Lower lobe of right lung (tissue), 2 donors: Measurements from ENCODE around the gene OPRM1. TPM values are rescaled to one million over a fixed set of nuclear protein-coding genes. Genes with fewer than 3 reads are reported as not detected.

Experiments used
- ATAC-seq, 2 donors: fragments of 200-7000 bp; cut with Tn5 transposase; one replicate each; pipeline ENCODE4 v1.9.1; 2020 to 2022; ENCODE audit warnings: mild to moderate bottlenecking in 2 of 2, moderate library complexity in 2 of 2
- DNase-seq: peaks from one replicate; pipeline ENCODE4 v3.0.0-alpha.2; 2020
- H3K27ac ChIP-seq: fragments of 200-600 bp; one replicate; pipeline ENCODE4 v1.8.0; 2022
- H3K27me3 ChIP-seq: fragments of 200-600 bp; one replicate; pipeline ENCODE4 v1.8.0; 2022; ENCODE audit warnings: low read depth
- H3K36me3 ChIP-seq: fragments of 200-600 bp; one replicate; pipeline ENCODE4 v1.8.0; 2022; ENCODE audit warnings: mild to moderate bottlenecking
- H3K4me1 ChIP-seq: fragments of 200-600 bp; one replicate; pipeline ENCODE4 v1.8.0; 2022
- H3K4me3 ChIP-seq: fragments of 200-600 bp; one replicate; pipeline ENCODE4 v1.8.0; 2022; ENCODE audit warnings: mild to moderate bottlenecking
- H3K9me3 ChIP-seq: fragments of 200-600 bp; one replicate; pipeline ENCODE4 v1.8.0; 2022
- intact Hi-C: fragments of 100-400 bp; cut with DNase I; formaldehyde crosslinking; loops from one replicate; pipeline ENCODE4 v1.11.0; 2022
- total RNA-seq: library from RNA; stranded (reverse); fragmentation: NEBNext Ultra II Directional; extraction: Animal tissue kit (Norgen Biotek cat#: 25700); gene quantifications from one replicate; pipeline ENCODE4 v1.2.1, GENCODE V29; 2021
- TF ChIP-seq, protein P1 (sequence below): fragments of 200-600 bp; IDR thresholded peaks from one replicate; pipeline ENCODE4 v1.8.0; 2022; ENCODE audit warnings: antibody characterized with exemption, mild to moderate bottlenecking
- donor health status: DM: no; HTN: yes; CAD: no; lungs with severe emphysema.

OPRM1 gene
- total RNA-seq, 1 donor from 2014 or later: not detected

DNA sequence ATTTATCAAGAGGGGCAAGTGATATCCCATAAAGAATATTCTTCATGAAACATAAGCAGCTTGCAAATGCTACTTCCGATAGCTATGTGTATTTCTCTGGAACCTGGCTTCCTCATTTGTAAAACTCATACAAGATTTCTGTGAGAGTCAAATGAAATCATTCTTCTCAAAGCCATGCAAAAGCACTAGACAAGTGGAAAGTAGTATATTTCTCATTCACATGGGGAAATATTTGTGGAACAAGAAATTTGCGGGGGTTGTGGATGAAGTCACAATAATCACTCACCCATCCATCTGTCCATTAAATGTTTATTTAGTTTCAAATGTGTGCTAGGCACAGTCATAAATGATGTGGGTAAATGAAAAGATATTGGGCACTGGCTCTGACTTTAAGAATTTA lies 167.1 kb downstream of the OPRM1 start:
- TF ChIP-seq, protein P1, sequence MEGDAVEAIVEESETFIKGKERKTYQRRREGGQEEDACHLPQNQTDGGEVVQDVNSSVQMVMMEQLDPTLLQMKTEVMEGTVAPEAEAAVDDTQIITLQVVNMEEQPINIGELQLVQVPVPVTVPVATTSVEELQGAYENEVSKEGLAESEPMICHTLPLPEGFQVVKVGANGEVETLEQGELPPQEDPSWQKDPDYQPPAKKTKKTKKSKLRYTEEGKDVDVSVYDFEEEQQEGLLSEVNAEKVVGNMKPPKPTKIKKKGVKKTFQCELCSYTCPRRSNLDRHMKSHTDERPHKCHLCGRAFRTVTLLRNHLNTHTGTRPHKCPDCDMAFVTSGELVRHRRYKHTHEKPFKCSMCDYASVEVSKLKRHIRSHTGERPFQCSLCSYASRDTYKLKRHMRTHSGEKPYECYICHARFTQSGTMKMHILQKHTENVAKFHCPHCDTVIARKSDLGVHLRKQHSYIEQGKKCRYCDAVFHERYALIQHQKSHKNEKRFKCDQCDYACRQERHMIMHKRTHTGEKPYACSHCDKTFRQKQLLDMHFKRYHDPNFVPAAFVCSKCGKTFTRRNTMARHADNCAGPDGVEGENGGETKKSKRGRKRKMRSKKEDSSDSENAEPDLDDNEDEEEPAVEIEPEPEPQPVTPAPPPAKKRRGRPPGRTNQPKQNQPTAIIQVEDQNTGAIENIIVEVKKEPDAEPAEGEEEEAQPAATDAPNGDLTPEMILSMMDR: no peak

DNA sequence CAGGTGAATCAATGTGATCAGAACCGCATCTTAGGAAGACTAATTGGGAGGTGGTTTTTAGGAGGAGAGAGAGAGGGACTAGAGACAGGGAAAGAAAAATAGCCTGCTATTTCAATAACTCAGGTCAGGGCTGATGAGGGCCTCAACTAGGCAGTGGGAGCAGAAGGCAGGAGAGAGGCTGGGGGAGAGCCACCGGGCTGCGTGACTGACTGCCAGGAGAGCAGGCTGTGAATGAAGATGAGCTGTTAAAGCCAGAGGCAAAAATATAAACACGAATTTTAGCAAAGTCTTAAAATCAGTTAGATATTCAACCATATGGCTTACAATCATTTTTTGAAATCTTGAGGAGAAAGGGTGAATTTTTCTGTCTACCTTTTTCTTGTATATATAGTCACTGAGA lies 168.0 kb downstream of the OPRM1 start:
- H3K27me3 ChIP-seq: no peaks in the 10 kb centered on the region
- ATAC-seq (no peak), DNase-seq (no peak)
- no peaks in the 10 kb centered on the region for H3K36me3 ChIP-seq
- H3K9me3 ChIP-seq: no peaks in the 10 kb centered on the region
- no peaks in the 10 kb centered on the region for H3K4me1 ChIP-seq
- no peak overlapping the region for H3K4me3 ChIP-seq
- intact Hi-C loops: no loop called here
- TF ChIP-seq, protein P1: no peak
- no peak overlapping the region for H3K27ac ChIP-seq

More for the DNA sequence above, 167.1 kb downstream of the OPRM1 start:
- Histone ChIP-seq H3K9me3 (no peaks in the 10 kb centered on the region), H3K4me1 (no peaks in the 10 kb centered on the region), H3K27ac (no peak overlapping the region), H3K27me3 (no peaks in the 10 kb centered on the region), H3K36me3 (no peaks in the 10 kb centered on the region), H3K4me3 (no peak overlapping the region)
- intact Hi-C loops: no loop called here
- ATAC-seq (no peak), DNase-seq (no peak)

DNA sequence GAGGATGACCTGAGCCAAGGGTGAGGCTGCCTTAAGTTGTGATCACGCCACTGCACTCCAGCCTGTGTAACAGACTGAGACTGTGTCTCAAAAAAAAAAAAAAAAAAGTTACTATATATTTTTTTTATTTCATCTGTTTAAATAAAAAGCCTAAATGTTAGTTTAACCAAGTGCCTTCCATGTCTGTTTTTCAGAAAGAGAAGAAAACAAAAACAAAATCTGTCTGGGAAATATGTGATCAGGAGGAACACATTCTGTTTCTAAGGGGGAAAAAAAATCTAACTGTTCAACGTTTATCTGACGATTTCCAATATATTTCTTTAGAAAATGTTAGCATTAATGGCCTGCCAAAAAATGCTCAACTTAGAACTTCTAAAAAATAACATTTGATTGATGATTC lies 170.5 kb downstream of the OPRM1 start:
- DNase-seq (no peak), ATAC-seq (no peak)
- Histone ChIP-seq H3K9me3 (no peaks in the 10 kb centered on the region), H3K27ac (no peak overlapping the region), H3K27me3 (no peaks in the 10 kb centered on the region), H3K4me1 (no peaks in the 10 kb centered on the region), H3K4me3 (no peak overlapping the region), H3K36me3 (no peaks in the 10 kb centered on the region)
- TF ChIP-seq, protein P1: no peak
- intact Hi-C loops: no loop called here

DNA sequence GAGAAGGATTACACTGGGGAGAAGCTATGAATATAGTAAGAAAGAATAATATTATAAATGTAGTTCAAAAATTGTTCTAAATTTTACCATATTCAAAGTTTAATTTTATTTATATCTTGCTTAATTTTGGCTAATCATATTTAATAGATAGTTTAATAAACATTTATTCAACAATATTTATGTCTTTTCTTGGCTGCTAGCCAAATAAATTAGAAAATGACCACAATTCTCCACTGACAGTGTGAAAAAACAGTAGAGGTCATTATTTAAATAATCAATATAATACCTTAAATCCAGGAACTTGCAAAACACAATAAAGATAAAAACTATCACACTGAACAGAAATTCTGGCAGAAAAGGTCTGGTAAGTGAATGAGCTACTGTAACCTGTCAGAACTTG lies 171.6 kb downstream of the OPRM1 start:
- Histone ChIP-seq H3K9me3 (no peaks in the 10 kb centered on the region), H3K4me3 (no peak overlapping the region), H3K27me3 (no peaks in the 10 kb centered on the region), H3K36me3 (no peaks in the 10 kb centered on the region), H3K4me1 (no peaks in the 10 kb centered on the region), H3K27ac (no peak overlapping the region)
- DNase-seq (no peak), ATAC-seq (no peak)
- intact Hi-C loops: no loop called here
- TF ChIP-seq, protein P1: no peak

DNA sequence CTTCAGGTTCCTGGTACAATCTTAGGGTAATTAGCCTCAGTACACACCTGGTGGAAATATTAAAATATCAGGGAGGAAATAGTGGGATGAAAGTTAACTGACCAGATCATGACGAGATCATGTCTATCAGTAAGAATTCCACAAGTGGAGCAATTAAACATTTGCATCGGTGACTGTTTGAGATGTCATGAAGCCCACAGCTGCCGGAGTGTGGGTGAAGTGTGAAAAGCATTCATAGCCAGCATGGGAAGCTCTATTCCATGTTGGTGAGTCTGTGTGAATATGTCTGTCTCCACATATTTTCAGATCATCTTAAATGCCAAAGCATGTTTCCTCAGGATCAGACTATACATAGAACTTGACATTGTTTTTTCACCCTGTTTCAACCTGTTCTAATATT lies 174.7 kb downstream of the OPRM1 start:
- no peaks in the 10 kb centered on the region for H3K9me3 ChIP-seq
- H3K4me1 ChIP-seq: no peaks in the 10 kb centered on the region
- intact Hi-C loops: no loop called here
- H3K36me3 ChIP-seq: no peaks in the 10 kb centered on the region
- H3K4me3 ChIP-seq: no peak overlapping the region
- TF ChIP-seq, protein P1: no peak
- DNase-seq (no peak), ATAC-seq (no peak)
- H3K27ac ChIP-seq: no peak overlapping the region
- H3K27me3 ChIP-seq: no peaks in the 10 kb centered on the region

DNA sequence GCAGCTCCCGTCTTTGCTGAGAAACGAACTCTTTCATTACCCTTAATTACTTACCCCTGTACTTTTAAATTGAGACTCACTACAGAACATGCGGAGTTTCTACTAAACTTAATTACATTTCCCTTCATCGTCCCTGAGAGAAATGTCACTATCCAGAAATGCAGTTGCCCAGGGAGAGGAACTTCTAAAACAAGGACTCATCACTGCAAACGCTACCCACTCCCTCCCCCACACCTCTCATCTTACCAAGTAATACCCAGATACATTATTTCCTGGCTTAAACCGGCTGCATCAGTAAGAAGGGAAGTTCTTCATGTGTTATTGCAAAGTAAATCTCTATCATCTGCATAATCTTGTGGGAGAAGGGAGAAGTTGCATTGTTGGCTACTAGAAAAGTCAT lies 179.3 kb downstream of the OPRM1 start:
- no peaks in the 10 kb centered on the region for H3K9me3 ChIP-seq
- intact Hi-C loops: no loop called here
- H3K27ac ChIP-seq: no peak overlapping the region
- H3K4me3 ChIP-seq: no peak overlapping the region
- ATAC-seq (no peak), DNase-seq (no peak)
- H3K36me3 ChIP-seq: no peaks in the 10 kb centered on the region
- TF ChIP-seq, protein P1: no peak
- no peaks in the 10 kb centered on the region for H3K27me3 ChIP-seq
- no peaks in the 10 kb centered on the region for H3K4me1 ChIP-seq
